HG03457 (cell line): Measurements from ENCODE around the gene P4HTM.
"Not testable (repeated sequence)": the region's sequence is repeated elsewhere in the genome, so short reads cannot be mapped to it uniquely, and the experiment has no call there.

Source experiments
- ATAC-seq: cut with Tn5 transposase; IDR thresholded peaks from one replicate; pipeline ENCODE4 v1.9.1; 2021; ENCODE audit warnings: moderate number of reproducible peaks; ENCODE audit not compliant: unreplicated experiment

P4HTM gene

GRCh38 chr3:49007771-49008528, 17.9 kb downstream of the P4HTM start:
- peak; percentile 17 for ATAC-seq

DNA sequence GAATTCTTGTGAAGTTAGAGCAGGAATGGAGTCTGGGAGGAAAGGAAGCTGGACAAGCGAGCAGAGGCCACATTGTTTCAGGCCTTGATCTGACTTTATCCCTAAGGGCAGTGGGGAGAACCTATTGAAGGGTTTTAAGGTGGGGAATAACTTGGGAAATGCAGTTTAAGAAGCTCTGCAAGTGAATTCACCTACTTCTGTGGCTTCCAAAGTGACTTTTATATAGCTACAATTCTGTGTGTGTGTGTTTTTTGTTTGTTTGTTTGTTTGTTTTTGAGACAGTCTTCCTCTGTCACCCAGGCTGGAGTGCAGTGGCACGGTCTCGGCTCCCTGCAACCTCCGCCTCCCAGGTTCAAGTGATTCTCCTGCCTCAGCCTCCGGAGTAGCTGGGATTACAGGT, 18.6 kb downstream of the P4HTM start:
- ATAC-seq = not testable (repeated sequence)

- ATAC-seq = no peak
These were observed 19.4 kb downstream of the P4HTM start for GRCh38 chr3:49009396-49009795.

- ATAC-seq = no peak
These were observed 22.5 kb downstream of the P4HTM start for GRCh38 chr3:49012441-49013017.

GRCh38 chr3:49013113-49013737, 23.2 kb downstream of the P4HTM start:
- ATAC-seq = no peak

GRCh38 chr3:49013738-49014660, 24.0 kb downstream of the P4HTM start:
- ATAC-seq = no peak

DNA sequence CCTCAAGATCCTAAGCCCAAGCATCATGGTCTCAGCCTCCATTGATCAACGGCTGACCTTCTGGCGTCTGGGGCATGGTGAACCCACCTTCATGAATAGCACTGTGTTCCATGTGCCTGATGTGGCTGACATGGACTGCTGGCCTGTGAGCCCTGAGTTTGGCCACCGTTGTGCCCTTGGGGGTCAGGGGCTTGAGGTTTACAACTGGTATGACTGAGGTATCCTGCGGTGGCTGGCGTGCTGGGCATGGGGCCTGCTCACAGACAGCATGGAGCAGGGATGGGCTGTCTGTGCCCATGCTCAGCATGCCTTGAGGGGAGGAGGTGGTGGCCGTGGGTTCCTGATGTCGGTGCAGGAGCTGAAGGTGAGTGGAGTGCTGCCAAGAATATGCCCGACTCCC, 25.0 kb downstream of the P4HTM start:
- ATAC-seq = no peak

DNA sequence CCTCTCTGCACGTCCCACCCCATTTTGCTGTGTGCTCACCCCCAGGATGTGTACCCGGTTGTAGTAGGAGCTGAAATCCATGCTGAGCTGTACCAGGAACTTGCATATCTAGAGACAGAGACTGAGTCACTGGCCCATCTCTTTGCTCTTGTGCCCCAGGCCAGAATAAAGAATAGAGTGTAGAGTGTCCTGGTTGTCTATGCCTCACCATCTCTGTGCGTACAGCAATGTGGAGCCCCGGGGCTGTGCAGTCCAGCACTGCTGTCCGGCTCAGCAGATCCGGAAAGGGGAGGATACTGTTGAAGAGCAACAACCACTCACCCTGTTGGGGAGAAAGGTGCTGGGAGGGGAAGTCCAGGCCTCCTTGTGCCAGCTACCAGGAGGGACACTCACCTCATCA, 25.7 kb downstream of the P4HTM start:
- no peak for ATAC-seq

DNA sequence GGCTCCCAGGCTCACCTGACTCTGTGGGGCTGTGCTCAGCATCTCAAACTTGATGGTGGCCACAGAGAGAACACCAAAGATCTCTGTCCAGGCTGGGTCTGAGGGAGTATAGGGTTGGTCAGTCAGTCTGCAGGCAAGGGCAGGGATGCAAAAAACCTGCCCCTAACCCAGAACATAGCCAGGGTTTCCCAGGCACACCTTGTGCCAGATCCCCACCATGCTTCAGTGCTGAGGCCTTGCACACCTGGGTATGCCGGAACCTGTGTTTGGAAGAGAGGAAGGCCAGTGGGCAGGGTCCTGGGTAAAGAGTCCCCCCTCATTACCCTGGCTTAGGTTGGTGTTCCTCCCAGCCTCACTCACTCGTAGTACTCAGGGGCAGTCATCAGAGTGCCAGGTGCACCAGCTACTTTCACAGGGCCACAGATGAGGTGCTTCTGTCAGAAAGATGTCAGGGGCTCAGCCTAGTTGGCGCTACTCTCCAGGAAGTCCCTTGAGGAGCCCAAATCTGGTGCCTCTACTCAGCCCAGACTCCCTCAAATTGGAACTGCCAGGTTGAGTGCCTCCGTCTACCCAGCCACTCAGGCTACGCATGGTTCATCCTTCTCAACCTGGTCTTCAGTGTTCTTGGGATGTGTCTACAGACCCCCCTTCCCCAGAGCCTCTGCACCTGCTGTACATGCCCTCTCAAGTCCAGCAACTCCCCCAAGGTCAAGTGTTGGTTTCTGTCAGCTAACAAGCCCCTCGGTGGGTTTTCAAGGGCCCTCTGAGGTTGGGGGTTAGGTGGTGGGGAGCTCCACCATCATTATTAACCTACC, 26.6 kb downstream of the P4HTM start:
- no peak for ATAC-seq

DNA sequence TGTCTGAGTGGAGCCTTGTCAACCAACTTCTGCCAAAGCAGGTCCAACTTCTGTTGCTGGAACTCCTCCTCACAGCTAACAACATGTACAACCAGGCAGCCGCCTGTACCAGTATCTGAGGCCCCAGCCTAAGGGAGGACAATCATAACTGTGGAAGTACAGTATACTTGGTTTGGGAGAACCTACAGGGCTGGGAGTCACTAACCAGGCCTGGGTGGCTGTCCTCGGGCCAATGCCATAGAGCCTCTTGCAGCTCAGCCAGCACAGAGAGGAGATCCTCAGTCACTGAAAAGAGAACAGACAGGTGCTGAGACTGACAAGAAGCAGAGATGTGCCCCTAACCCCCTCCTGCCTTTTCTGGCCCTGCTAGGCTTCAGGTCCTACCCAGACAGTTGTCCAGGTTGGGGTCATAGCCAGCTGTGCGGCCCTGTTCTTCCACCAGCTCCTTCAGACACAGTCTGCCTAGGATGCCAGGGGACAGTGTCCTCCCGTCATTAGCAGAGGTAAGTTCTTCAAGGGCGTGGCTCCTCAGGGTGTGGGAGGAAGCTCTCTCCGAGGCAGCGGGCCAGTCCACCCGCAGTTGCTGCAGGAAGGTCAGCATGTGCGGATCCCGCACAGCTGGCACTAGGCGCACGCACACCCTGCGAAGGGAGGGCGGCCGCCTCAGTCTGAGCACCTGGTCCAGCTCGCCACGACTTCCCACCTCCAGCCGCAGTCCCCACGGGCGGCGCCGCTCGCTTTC, 27.4 kb downstream of the P4HTM start:
- no peak for ATAC-seq

- ATAC-seq = no peak
These were observed 28.1 kb downstream of the P4HTM start, which contains the start of gene DALRD3 for GRCh38 chr3:49017971-49018706. Gene DALRD3, minus strand, starts transcription at chr3:49018580. Its CDS starts 16 bp downstream, at chr3:49018564.

- no peak for ATAC-seq
These were observed 28.6 kb downstream of the P4HTM start for GRCh38 chr3:49018707-49019006.

- ATAC-seq = no peak
These were observed 29.9 kb downstream of the P4HTM start for GRCh38 chr3:49019941-49020329.

DNA sequence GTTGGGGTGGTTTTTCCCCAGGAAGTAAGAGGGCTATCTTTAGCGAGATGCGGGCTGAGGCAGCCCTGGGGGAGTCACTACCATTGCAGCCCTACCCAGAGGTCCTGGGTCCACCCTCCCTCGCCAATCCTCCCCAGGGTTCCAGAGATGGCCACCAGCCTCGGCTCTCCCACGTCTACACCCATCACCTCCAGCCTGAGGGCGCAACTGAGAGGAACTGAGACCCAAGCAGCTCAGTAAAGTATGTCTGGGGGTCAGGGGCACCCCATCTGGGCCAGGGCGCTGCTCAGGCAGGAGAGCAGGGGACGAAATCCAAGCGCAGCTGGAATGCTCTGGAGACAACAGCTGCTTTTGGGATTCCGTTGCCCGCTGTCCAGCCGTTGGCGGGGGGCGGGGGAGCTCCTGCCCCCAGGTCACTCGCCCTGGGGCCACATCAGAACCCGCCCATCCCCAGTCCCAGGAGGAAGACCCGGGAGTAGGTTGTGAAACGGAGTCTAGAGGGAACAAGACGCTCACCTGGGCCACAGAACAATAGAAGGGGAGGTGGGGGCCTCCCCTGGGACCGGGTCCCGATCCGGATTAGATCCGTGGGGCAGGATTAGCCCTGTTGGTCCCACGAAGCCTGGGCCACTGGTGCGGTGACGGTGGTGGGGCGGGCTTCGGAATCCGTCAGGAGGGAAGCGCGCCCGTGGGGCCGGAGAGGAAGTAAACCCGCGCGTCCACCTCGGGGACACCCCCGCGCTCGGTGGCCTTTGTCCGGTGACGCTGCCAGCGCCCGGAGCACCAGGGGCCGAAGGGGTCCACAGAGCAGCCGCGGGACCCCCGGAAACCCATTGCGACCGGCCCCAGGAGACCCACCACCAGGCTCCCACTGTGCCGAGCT, 30.5 kb downstream of the P4HTM start:
- no peak for ATAC-seq

DNA sequence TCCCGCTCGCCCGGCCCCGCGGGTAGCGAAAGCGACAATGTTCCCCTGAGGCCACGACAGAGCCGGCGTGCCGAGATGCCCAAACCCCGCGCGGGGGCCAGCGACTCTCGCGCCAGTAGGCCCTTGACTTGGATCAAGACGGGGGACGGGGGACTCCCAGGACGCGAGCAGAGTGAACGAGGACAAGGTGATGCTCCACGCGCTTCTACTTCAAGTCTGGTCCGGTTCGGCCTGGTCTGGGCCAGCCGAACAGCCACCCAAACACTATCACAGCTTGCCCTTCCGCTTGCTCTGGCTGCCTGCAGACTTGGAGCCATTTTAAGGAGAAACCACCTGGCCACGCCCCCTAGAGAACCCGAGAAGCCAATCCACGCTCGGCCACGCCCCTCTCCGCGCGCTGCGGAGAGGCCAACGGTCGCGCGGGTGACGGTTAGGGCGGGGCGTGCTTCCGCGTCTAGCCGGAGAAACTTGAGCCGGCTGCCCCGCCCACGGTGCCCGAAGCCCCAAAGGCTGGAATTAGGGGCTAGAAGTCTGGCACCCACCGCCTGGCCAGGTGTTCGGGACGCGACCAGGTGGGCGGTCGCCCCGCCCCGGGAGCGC, 31.3 kb downstream of the P4HTM start:
- ATAC-seq = peak; percentile 37

GRCh38 chr3:49021813-49022687, 32.0 kb downstream of the P4HTM start, which contains the start of gene NDUFAF3:
Gene NDUFAF3, plus strand, starts transcription at chr3:49022121. Its CDS starts 24 bp downstream, at chr3:49022145.
- peak; percentile 40 for ATAC-seq
